K562 (cell line): ENCODE data around the gene TYMP. TPM values are rescaled to one million over a fixed set of nuclear protein-coding genes. Genes with fewer than 3 reads are reported as not detected.

Experiments
- ATAC-seq: fragments of 200-7000 bp; cut with Tn5 transposase; 3 replicates; pipeline ENCODE4 v1.9.1; 2020; ENCODE audit warnings: moderate library complexity
- BruUV-seq: library from RNA; stranded (reverse); fragments of 400-500 nt; replicated peaks from 2 replicates; lab custom pipeline; 2021; lab: Mats Ljungman, UMichigan
- CTCF ChIA-PET: fragments of 300-600 bp; formaldehyde crosslinking; extraction: SDS; loops from one replicate; lab custom pipeline; 2021; ENCODE audit warnings: low intra/inter-chr PET ratio; lab: Yijun Ruan, JAX
- POLR2A ChIA-PET: fragments of 300-600, 350-650 bp; sonication (Branson Sonifier 250); formaldehyde crosslinking; extraction: SDS; loops from one replicate; lab custom pipeline; 2021; ENCODE audit warnings: antibody characterized with exemption, inconsistent platforms; lab: Yijun Ruan, JAX
- DNase-seq, 4 experiments: peaks; one replicate each; pipeline versions ENCODE4 v3.0.0 to v3.0.0-alpha.2; 2011 to 2018; ENCODE audit warnings: low spot score in 3 of 4, mixed read lengths in 3 of 4; ENCODE audit errors: extremely low read depth in 1 of 4
- FAIRE-seq: peaks from 2 replicates; lab custom pipeline; 2011; peaks lifted over from hg19 to GRCh38; lab: Jason Lieb, UNC
- H2AFZ ChIP-seq: 2 replicates; pipeline ENCODE4 v1.6.0; 2011; ENCODE audit warnings: low read depth, low read length, control low read depth, inconsistent platforms
- H3K27ac ChIP-seq: fragments of 200-600 bp; 3 replicates; pipeline ENCODE4 v1.8.0; 2011; ENCODE audit warnings: low read depth, mild to moderate bottlenecking, control low read depth, inconsistent platforms, low read length, moderate library complexity, mixed read lengths; ENCODE audit errors: extremely low read depth
- H3K27me3 ChIP-seq, 2 experiments: fragments of 300-600 bp in 1 of 2; 2 replicates in 1 of 2; 3 replicates in 1 of 2; pipeline versions ENCODE4 v1.6.0 to v1.8.0; 2011; ENCODE audit warnings: inconsistent platforms in 2 of 2, low read length in 2 of 2, mild to moderate bottlenecking in 1 of 2, mixed read lengths in 1 of 2, moderate library complexity in 1 of 2; ENCODE audit not compliant: control insufficient read depth in 2 of 2, insufficient read depth in 2 of 2
- H3K36me3 ChIP-seq: fragments of 300-600 bp; 3 replicates; pipeline ENCODE4 v1.8.0; 2011; ENCODE audit warnings: mild to moderate bottlenecking, low read length, inconsistent platforms; ENCODE audit not compliant: control insufficient read depth, insufficient read depth
- H3K4me1 ChIP-seq, 2 experiments: fragments of 200-600 bp in 1 of 2; replicated peaks in 1 of 2; 2 replicates in 1 of 2; 3 replicates in 1 of 2; pipeline versions ENCODE4 v1.5.1 to v1.8.0; 2011; ENCODE audit warnings: inconsistent platforms in 2 of 2, low read length in 2 of 2, mild to moderate bottlenecking in 1 of 2, mixed read lengths in 1 of 2, moderate library complexity in 1 of 2; ENCODE audit not compliant: control insufficient read depth in 2 of 2, insufficient read depth in 2 of 2
- H3K4me2 ChIP-seq: 2 replicates; pipeline ENCODE4 v1.6.1; 2011; ENCODE audit warnings: low read length, control low read depth, inconsistent platforms, mixed read lengths; ENCODE audit not compliant: insufficient read depth
- H3K4me3 ChIP-seq: fragments of 200-600 bp; sonication (generic), shearing (Covaris generic); 2 replicates; pipeline ENCODE4 v1.5.1; 2016; ENCODE audit warnings: control low read depth, inconsistent platforms
- H3K79me2 ChIP-seq: fragments of 200-600 bp; 3 replicates; pipeline ENCODE4 v1.8.0; 2011; ENCODE audit warnings: low read length, inconsistent platforms; ENCODE audit not compliant: control insufficient read depth, insufficient read depth
- H3K9ac ChIP-seq, 2 experiments: 2 replicates each; pipeline versions ENCODE4 v1.6.0 to v1.6.1; 2011; ENCODE audit warnings: low read depth in 2 of 2, low read length in 2 of 2, control low read depth in 1 of 2, inconsistent platforms in 1 of 2, mild to moderate bottlenecking in 1 of 2, mixed read lengths in 1 of 2; ENCODE audit not compliant: insufficient read depth in 1 of 2
- H3K9me1 ChIP-seq: one replicate; pipeline ENCODE4 v1.6.0; 2011; ENCODE audit warnings: inconsistent platforms, mild to moderate bottlenecking, low read length, moderate library complexity; ENCODE audit not compliant: control insufficient read depth, insufficient read depth
- H3K9me3 ChIP-seq: replicated peaks from 2 replicates; pipeline ENCODE4 v1.5.1; 2011; ENCODE audit warnings: low read depth, low read length, inconsistent platforms; ENCODE audit not compliant: control insufficient read depth, insufficient read depth
- H4K20me1 ChIP-seq: replicated peaks from 2 replicates; pipeline ENCODE4 v1.6.1; 2011; ENCODE audit warnings: low read length, inconsistent platforms, mixed read lengths; ENCODE audit not compliant: control insufficient read depth, insufficient read depth
- ATF1 ChIP-seq, 2 experiments: fragments of 450-650 bp in 1 of 2; IDR thresholded peaks; 2 replicates each; pipeline ENCODE4 v1.6.1; 2016; ENCODE audit warnings: missing compliant biosample characterization in 1 of 2, missing genetic modification characterization in 1 of 2
- BMI1 ChIP-seq: fragments of 150-350 bp; IDR thresholded peaks from 2 replicates; pipeline ENCODE4 v1.6.1; 2014; ENCODE audit warnings: low read length
- CREM ChIP-seq: IDR thresholded peaks from 2 replicates; pipeline ENCODE4 v1.6.1; 2014; ENCODE audit warnings: antibody characterized with exemption, low read depth
- EGR1 ChIP-seq: fragments of 450-650 bp; conservative IDR thresholded peaks from 2 replicates; pipeline ENCODE4 v1.6.1; 2017; ENCODE audit warnings: mild to moderate bottlenecking
- PKNOX1 ChIP-seq: fragments of 450-650 bp; IDR thresholded peaks from 2 replicates; pipeline ENCODE4 v1.6.1; 2016
- RFX5 ChIP-seq: IDR thresholded peaks from 2 replicates; pipeline ENCODE4 v1.6.1; 2011; ENCODE audit warnings: low read depth, mild to moderate bottlenecking, improper control_type of control experiment, low read length
- SAP30 ChIP-seq: fragments of 200-600 bp; sonication (generic); IDR thresholded peaks from 2 replicates; pipeline ENCODE4 v1.6.1; 2012; ENCODE audit warnings: borderline replicate concordance, low read depth, mild to moderate bottlenecking, moderate library complexity, low read length, control low read depth, inconsistent platforms; ENCODE audit not compliant: insufficient read depth, poor library complexity, severe bottlenecking
- WGBS: fragments of 100-300 bp; shearing (Covaris generic); methylation state at CpG from one replicate; pipeline ENCODE4 v1.1.6; 2016; ENCODE audit warnings: low coverage, mixed read lengths; ENCODE audit not compliant: insufficient coverage; ENCODE audit errors: missing lambda C conversion rate; 5-methylcytosine and 5-hydroxymethylcytosine counted together
- in situ Hi-C: fragments of 300-500 bp; cut with MboI; formaldehyde crosslinking; loops from 4 replicates; pipeline ENCODE4 v1.15.0; 2018; ENCODE audit warnings: inconsistent platforms, mixed read lengths
- intact Hi-C: fragments of 100-400 bp; cut with micrococcal nuclease; formaldehyde crosslinking; loops from 2 replicates; pipeline ENCODE4 v1.14.2; 2022
- polyA plus RNA-seq, 8 experiments: library from polyadenylated mRNA; depleted of rRNA in 4 of 8; stranded (reverse) in 5 of 8; unstranded in 3 of 8; fragments of >200 nt; fragmentation: Nextera tagmentation in 2 of 8; fragmentation: Illumina TruSeq in 1 of 8; extraction: Ambion mirVana in 2 of 8; extraction: Trizol in 1 of 8; gene quantifications; 2 replicates each; pipeline versions ENCODE4 v1.2.1 to v1.2.3, GENCODE V29; 2011 to 2014; ENCODE audit warnings: inconsistent platforms in 1 of 8, missing spikeins in 1 of 8
- total RNA-seq, 7 experiments: library from RNA; depleted of rRNA in 6 of 7; stranded (reverse); fragments of >200 nt in 6 of 7; fragmentation: Illumina TruSeq in 2 of 7; extraction: Trizol in 2 of 7; gene quantifications; 2 replicates each; pipeline versions ENCODE4 v1.2.1 to v1.2.3, GENCODE V29; 2011 to 2021; ENCODE audit warnings: low replicate concordance in 1 of 7

Gene TYMP
- total and polyA plus RNA-seq, 9 of the 15 experiments (the other 6 are each of a cell fraction or from before 2014, with no cell fraction given) = 0.03 to 4.0 (median 2.4) TPM; not detected in 4

GRCh38 chr22:50569041-50569459 is 39.2 kb upstream of the TYMP start:
- WGBS = 65% methylated on average over 6 of the region's 8 CpGs
- no TSS peak for BruUV-seq
- Histone ChIP-seq H3K79me2 (no peaks in the 10 kb centered on the region), H2AFZ (no peak overlapping the region), H3K4me1 (peaks cover 0 to 10% of the 10 kb centered on the region in 2 experiments; a peak in 3 of 5 replicates)
- ATAC-seq = no peak
- POLR2A ChIA-PET = interaction anchor here (0.6 to 0.9 kb wide), 2 partner anchors 13 to 57 kb away, joined by 3 read pairs; partner anchors contain the start of gene CHKB
- no peak for DNase-seq
- intact Hi-C loops = no loop called here
- TF ChIP-seq ATF1 (CRISPR knock-in tag; IDR thresholded peaks at IDR 0.05) (no peak), ATF1 (tag; IDR thresholded peaks at IDR 0.05) (0 out of 2 replicates have a peak, but pooled peaks have one; percentile 2), BMI1 (no peak)
- TF ChIP-seq, all 486 proteins: peak for 1
- no peak for FAIRE-seq
- no peaks in the 10 kb centered on the region for H3K9me3 ChIP-seq
- no peak overlapping the region for H3K27ac ChIP-seq
- H3K4me3 ChIP-seq = no peak overlapping the region
- H3K9me1 ChIP-seq = no peaks in the 10 kb centered on the region
- in situ Hi-C loops = loop anchor here (5.0 kb wide), 1 partner anchor 47 kb away; no protein-coding TSS in a partner anchor
- H3K4me2 ChIP-seq = no peak overlapping the region
- no peak overlapping the region; a peak in 1 of 4 replicates for H3K9ac ChIP-seq
- no peaks in the 10 kb centered on the region for H4K20me1 ChIP-seq
- CTCF ChIA-PET = no interaction called here
- no peaks in the 10 kb centered on the region for H3K36me3 ChIP-seq
- H3K27me3 ChIP-seq = no peaks in the 10 kb centered on the region

DNA sequence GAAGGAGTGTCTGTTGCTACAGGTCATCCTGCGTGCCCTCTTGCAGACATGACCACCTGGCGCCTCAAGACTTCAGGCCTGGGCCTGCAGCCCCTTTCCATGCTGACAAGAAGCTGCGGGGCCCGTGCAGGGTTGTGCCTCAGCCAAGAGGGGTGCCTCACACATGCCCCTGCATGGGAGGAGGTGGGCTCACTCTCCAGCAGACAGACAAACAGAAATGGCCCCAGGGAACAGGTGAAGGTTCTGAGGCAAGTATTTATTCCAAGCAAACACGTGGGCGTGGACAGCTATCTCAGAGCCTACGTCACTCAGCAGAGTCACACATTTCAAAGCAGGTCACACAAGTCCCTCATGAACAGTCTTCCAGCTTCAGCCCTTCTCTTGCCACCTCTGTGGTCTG is 38.8 kb upstream of the TYMP start:
- H3K9ac ChIP-seq = peak overlapping the region in 1 of 2 experiments; percentile 35; a peak in 1 of 4 replicates
- H3K27ac ChIP-seq = no peak overlapping the region
- H3K27me3 ChIP-seq = no peaks in the 10 kb centered on the region
- H3K36me3 ChIP-seq = no peaks in the 10 kb centered on the region
- no peak overlapping the region for H2AFZ ChIP-seq
- TF ChIP-seq RFX5 (no peak), SAP30 (no peak), EGR1 (peak; percentile 66), ATF1 (CRISPR knock-in tag; IDR thresholded peaks at IDR 0.05) (no peak), ATF1 (tag; IDR thresholded peaks at IDR 0.05) (peak; percentile 33; the same call in 1 of the 2 replicates), CREM (peak; percentile 68), PKNOX1 (peak; percentile 36; the same call in 1 of the 2 replicates)
- no peaks in the 10 kb centered on the region for H3K9me3 ChIP-seq
- DNase-seq (peak in 1 of 4 experiments; percentile 29), ATAC-seq (no peak), FAIRE-seq (peak; percentile 60)
- no peaks in the 10 kb centered on the region for H3K79me2 ChIP-seq
- H3K4me1 ChIP-seq = peaks cover 0 to 11% of the 10 kb centered on the region in 2 experiments; a peak in 3 of 5 replicates
- H3K4me3 ChIP-seq = no peak overlapping the region
- no peaks in the 10 kb centered on the region for H4K20me1 ChIP-seq
- 54% methylated on average over 7 of the region's 7 CpGs for WGBS
- BruUV-seq = no TSS peak
- in situ Hi-C loops (loop anchor here (5.0 kb wide), 1 partner anchor 46 kb away; no protein-coding TSS in a partner anchor), intact Hi-C loops (no loop called here)
- H3K4me2 ChIP-seq = no peak overlapping the region
- POLR2A ChIA-PET = interaction anchor here (0.9 kb wide), 1 partner anchor 14 kb away, joined by 3 read pairs; the partner anchor contains the start of gene CHKB
- H3K9me1 ChIP-seq = no peaks in the 10 kb centered on the region
- CTCF ChIA-PET = no interaction called here
